PC-3 (cell line): Measurements from ENCODE around the gene SLC22A24. TPM values are rescaled to one million over a fixed set of nuclear protein-coding genes. Genes with fewer than 3 reads are reported as not detected.
"Not testable (repeated sequence)": the region's sequence is repeated elsewhere in the genome, so short reads cannot be mapped to it uniquely, and the experiment has no call there.

Source experiments
- ATAC-seq: fragments of 200-7000 bp; cut with Tn5 transposase; 2 replicates; pipeline ENCODE4 v1.9.1; 2020; ENCODE audit warnings: mild to moderate bottlenecking, moderate library complexity
- BruUV-seq: library from RNA; stranded (reverse); fragments of 400-500 nt; replicated peaks from 2 replicates; lab custom pipeline; 2021; lab: Mats Ljungman, UMichigan
- CTCF ChIA-PET: fragments of 300-600 bp; sonication (Branson Sonifier 250); formaldehyde crosslinking; loops from one replicate; lab custom pipeline; 2022; ENCODE audit warnings: antibody characterized with exemption; lab: Charles Lee
- POLR2A ChIA-PET: fragments of 300-600 bp; sonication (Branson Sonifier 250); formaldehyde crosslinking; loops from one replicate; lab custom pipeline; 2022; ENCODE audit warnings: antibody characterized with exemption; ENCODE audit not compliant: unreplicated experiment; lab: Charles Lee
- DNase-seq: peaks from one replicate; pipeline ENCODE4 v3.0.0-alpha.2; 2015
- H2AFZ ChIP-seq: fragments of 300-600 bp; sonication (generic); 2 replicates; pipeline ENCODE4 v1.6.0; 2016; ENCODE audit warnings: antibody characterized with exemption, low read length
- H3F3A ChIP-seq: fragments of 300-600 bp; sonication (generic); one replicate; pipeline ENCODE4 v1.6.0; 2017; ENCODE audit warnings: antibody characterized with exemption, low read length, control low read depth, mild to moderate bottlenecking; ENCODE audit not compliant: unreplicated experiment
- H3K27ac ChIP-seq: fragments of 300-600 bp; sonication (generic); 2 replicates; pipeline ENCODE4 v1.5.1; 2016; ENCODE audit warnings: mild to moderate bottlenecking, low read length
- H3K27me3 ChIP-seq: fragments of 300-600 bp; sonication (generic); 2 replicates; pipeline ENCODE4 v1.6.1; 2016; ENCODE audit warnings: low read length, mixed read lengths
- H3K36me3 ChIP-seq: fragments of 300-600 bp; sonication (generic); 2 replicates; pipeline ENCODE4 v1.6.1; 2016; ENCODE audit warnings: low read depth, mixed run types, low read length, mixed read lengths
- H3K4me1 ChIP-seq: fragments of 300-600 bp; sonication (generic); 2 replicates; pipeline ENCODE4 v1.5.1; 2016; ENCODE audit warnings: low read length; ENCODE audit not compliant: insufficient read depth
- H3K4me2 ChIP-seq: fragments of 300-600 bp; sonication (generic); 2 replicates; pipeline ENCODE4 v1.6.0; 2016; ENCODE audit warnings: low read length
- H3K4me3 ChIP-seq: fragments of 300-600 bp; sonication (generic); 2 replicates; pipeline ENCODE4 v1.5.1; 2016; ENCODE audit warnings: mild to moderate bottlenecking, low read length, mixed read lengths
- H3K79me2 ChIP-seq: fragments of 300-600 bp; sonication (generic); 2 replicates; pipeline ENCODE4 v1.6.1; 2017; ENCODE audit warnings: low read length, mixed read lengths
- H3K9ac ChIP-seq: fragments of 300-600 bp; sonication (generic); 2 replicates; pipeline ENCODE4 v1.6.0; 2016; ENCODE audit warnings: mild to moderate bottlenecking, low read length
- H3K9me2 ChIP-seq: fragments of 300-600 bp; sonication (generic); replicated peaks from 2 replicates; pipeline ENCODE4 v1.6.1; 2016; ENCODE audit warnings: mixed run types, low read length, mixed read lengths
- H3K9me3 ChIP-seq: fragments of 300-600 bp; sonication (generic); 2 replicates; pipeline ENCODE4 v1.6.1; 2016; ENCODE audit warnings: low read length, mixed read lengths
- H4K20me1 ChIP-seq: fragments of 300-600 bp; sonication (generic); 2 replicates; pipeline ENCODE4 v1.6.1; 2016; ENCODE audit warnings: low read length, mixed read lengths
- EZH2 ChIP-seq: fragments of 300-600 bp; sonication (generic); IDR thresholded peaks from one replicate; pipeline ENCODE4 v1.6.1; 2017; ENCODE audit warnings: antibody characterized with exemption, mild to moderate bottlenecking, low read length; ENCODE audit not compliant: unreplicated experiment
- EZH2phosphoT487 ChIP-seq: fragments of 300-600 bp; sonication (generic); IDR thresholded peaks from 2 replicates; pipeline ENCODE4 v1.6.1; 2018; ENCODE audit warnings: mild to moderate bottlenecking, antibody characterized with exemption, low read length, borderline replicate concordance
- intact Hi-C: fragments of 100-400 bp; cut with micrococcal nuclease; formaldehyde crosslinking; loops from 2 replicates; pipeline ENCODE4 v1.9.0; 2023
- total RNA-seq: library from RNA; depleted of rRNA; stranded (reverse); fragments of >200 nt; gene quantifications from 2 replicates; pipeline ENCODE4 v1.2.3, GENCODE V29; 2014
- TF ChIP-seq, protein P1 (sequence below): fragments of 300-600 bp; sonication (generic); conservative IDR thresholded peaks from 2 replicates; pipeline ENCODE4 v1.5.1; 2017; ENCODE audit warnings: antibody characterized with exemption, low read depth, mild to moderate bottlenecking, low read length

SLC22A24 gene
- total RNA-seq, 1 experiment from 2014 or later: not detected

DNA sequence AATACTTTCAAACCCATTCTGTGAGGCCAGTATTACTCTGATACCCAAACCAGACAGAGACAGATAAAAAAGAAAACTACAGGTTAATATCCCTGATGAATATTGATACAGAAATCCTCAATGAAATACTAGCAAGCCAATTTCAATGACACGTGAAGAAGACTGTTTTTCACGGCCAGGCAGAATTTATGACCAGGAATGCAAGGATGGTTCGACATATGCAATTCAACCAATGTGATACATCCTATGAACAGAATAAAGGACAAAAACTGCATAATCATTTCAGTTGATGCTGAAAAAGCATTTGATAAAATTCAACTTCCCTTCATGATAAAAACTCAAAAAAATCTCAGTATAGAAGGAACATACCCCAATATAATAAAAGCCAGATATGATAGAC lies 44.5 kb downstream of the SLC22A24 start:
- H3K27ac ChIP-seq: no peak overlapping the region
- no peaks in the 10 kb centered on the region for H3K36me3 ChIP-seq
- no peak for TF ChIP-seq EZH2
- TF ChIP-seq, protein P1, sequence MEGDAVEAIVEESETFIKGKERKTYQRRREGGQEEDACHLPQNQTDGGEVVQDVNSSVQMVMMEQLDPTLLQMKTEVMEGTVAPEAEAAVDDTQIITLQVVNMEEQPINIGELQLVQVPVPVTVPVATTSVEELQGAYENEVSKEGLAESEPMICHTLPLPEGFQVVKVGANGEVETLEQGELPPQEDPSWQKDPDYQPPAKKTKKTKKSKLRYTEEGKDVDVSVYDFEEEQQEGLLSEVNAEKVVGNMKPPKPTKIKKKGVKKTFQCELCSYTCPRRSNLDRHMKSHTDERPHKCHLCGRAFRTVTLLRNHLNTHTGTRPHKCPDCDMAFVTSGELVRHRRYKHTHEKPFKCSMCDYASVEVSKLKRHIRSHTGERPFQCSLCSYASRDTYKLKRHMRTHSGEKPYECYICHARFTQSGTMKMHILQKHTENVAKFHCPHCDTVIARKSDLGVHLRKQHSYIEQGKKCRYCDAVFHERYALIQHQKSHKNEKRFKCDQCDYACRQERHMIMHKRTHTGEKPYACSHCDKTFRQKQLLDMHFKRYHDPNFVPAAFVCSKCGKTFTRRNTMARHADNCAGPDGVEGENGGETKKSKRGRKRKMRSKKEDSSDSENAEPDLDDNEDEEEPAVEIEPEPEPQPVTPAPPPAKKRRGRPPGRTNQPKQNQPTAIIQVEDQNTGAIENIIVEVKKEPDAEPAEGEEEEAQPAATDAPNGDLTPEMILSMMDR: no peak
- TF ChIP-seq EZH2phosphoT487: no peak
- ATAC-seq (no peak), DNase-seq (no peak)
- no peak overlapping the region for H3K9ac ChIP-seq
- no peak overlapping the region for H2AFZ ChIP-seq
- no peaks in the 10 kb centered on the region for H3F3A ChIP-seq
- ChIA-PET CTCF (no interaction called here), POLR2A (no interaction called here)
- no peaks in the 10 kb centered on the region for H3K79me2 ChIP-seq
- H3K9me3 ChIP-seq: peaks cover 19% of the 10 kb centered on the region
- H3K4me2 ChIP-seq: no peak overlapping the region
- no peaks in the 10 kb centered on the region for H4K20me1 ChIP-seq
- H3K27me3 ChIP-seq: peaks cover 6% of the 10 kb centered on the region; the same call in 1 of the 2 replicates
- H3K9me2 ChIP-seq: no peaks in the 10 kb centered on the region
- H3K4me1 ChIP-seq: no peaks in the 10 kb centered on the region
- no TSS peak for BruUV-seq
- H3K4me3 ChIP-seq: no peak overlapping the region
- intact Hi-C loops: no loop called here

DNA sequence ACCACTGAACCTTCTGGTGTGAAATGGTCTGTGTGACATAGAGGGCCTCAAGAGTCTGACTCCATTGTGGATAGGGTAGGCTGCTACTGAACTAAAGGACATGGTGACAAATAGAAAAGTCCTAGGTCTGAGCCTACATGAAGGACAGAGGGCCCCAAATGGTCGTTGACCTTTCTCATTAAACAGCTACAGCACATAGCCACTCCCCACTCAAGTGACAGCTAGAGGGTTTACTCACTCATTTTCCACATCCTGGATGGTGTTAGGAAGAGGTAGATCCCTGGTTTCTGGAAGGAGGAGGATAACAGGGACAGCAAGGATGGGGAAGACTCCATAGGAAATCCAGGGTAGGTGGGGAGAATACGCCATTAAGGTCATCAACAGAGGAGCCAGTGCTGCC lies 63.3 kb downstream of the SLC22A24 start:
- peaks cover 49% of the 10 kb centered on the region for H3K27me3 ChIP-seq

DNA sequence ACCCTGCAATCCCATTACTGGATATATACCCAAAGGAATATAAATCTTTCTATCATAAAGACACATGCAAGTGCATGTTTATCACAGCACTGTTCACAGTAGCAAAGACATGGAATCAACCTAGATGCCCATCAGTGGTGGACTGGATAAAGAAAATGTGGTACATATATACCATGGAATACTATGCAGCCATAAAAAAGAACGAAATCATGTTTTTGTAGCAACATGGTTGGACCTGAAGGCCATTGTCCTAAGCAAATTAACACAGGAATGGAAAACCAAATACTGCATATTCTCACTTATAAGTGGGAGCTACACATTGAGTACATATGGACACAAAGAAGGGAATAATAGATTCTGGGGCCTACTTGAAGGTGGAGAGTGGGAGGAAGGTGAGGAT lies 97.8 kb downstream of the SLC22A24 start:
- H3K9me2 ChIP-seq, H3K79me2 ChIP-seq, H2AFZ ChIP-seq, H3K36me3 ChIP-seq, H4K20me1 ChIP-seq, DNase-seq, BruUV-seq, H3F3A ChIP-seq, H3K4me3 ChIP-seq, ATAC-seq, CTCF ChIA-PET, intact Hi-C loops, H3K4me2 ChIP-seq, H3K27ac ChIP-seq, H3K9ac ChIP-seq, H3K9me3 ChIP-seq, H3K4me1 ChIP-seq, POLR2A ChIA-PET: not testable (repeated sequence)
- H3K27me3 ChIP-seq: peaks cover 19% of the 10 kb centered on the region; the same call in 1 of the 2 replicates

More for the DNA sequence above, 63.3 kb downstream of the SLC22A24 start:
- H3K9ac ChIP-seq: no peak overlapping the region
- no peaks in the 10 kb centered on the region for H4K20me1 ChIP-seq
- intact Hi-C loops: no loop called here
- no peaks in the 10 kb centered on the region for H3K79me2 ChIP-seq
- H2AFZ ChIP-seq: no peak overlapping the region
- no peak overlapping the region for H3K27ac ChIP-seq
- no peak for TF ChIP-seq EZH2
- TF ChIP-seq EZH2phosphoT487: no peak
- TF ChIP-seq, protein P1: no peak
- H3K36me3 ChIP-seq: no peaks in the 10 kb centered on the region
- no peaks in the 10 kb centered on the region for H3K9me3 ChIP-seq
- ChIA-PET POLR2A (no interaction called here), CTCF (no interaction called here)
- H3K4me1 ChIP-seq: no peaks in the 10 kb centered on the region
- no peak for DNase-seq
- H3K4me3 ChIP-seq: no peak overlapping the region
- no peak for ATAC-seq
- BruUV-seq: no TSS peak
- no peak overlapping the region for H3K4me2 ChIP-seq
- no peaks in the 10 kb centered on the region for H3F3A ChIP-seq
- no peaks in the 10 kb centered on the region for H3K9me2 ChIP-seq
